HG03280 (cell line): ENCODE measurements around the gene SIRPA.

Experiments
- ATAC-seq: cut with Tn5 transposase; IDR thresholded peaks from one replicate; pipeline ENCODE4 v1.9.1; 2021; ENCODE audit warnings: mild to moderate bottlenecking, moderate library complexity; ENCODE audit not compliant: unreplicated experiment

SIRPA gene

GRCh38 chr20:1930165-1930564 lies 35.0 kb downstream of the SIRPA start:
- no peak for ATAC-seq

GRCh38 chr20:1931830-1932229 lies 36.6 kb downstream of the SIRPA start:
- no peak for ATAC-seq

GRCh38 chr20:1932971-1933370 lies 37.8 kb downstream of the SIRPA start:
- no peak for ATAC-seq

GRCh38 chr20:1933465-1933870 lies 38.3 kb downstream of the SIRPA start:
- ATAC-seq: no peak

GRCh38 chr20:1934156-1934555 lies 38.9 kb downstream of the SIRPA start:
- ATAC-seq: no peak

GRCh38 chr20:1934721-1935573 lies 39.7 kb downstream of the SIRPA start:
- no peak for ATAC-seq

- ATAC-seq: no peak
These were observed 40.6 kb downstream of the SIRPA start for GRCh38 chr20:1935696-1936366.

GRCh38 chr20:1937316-1937976 lies 42.2 kb downstream of the SIRPA start:
- ATAC-seq: no peak

GRCh38 chr20:1938464-1939269 lies 43.5 kb downstream of the SIRPA start:
- ATAC-seq: no peak

- ATAC-seq: no peak
These were observed 44.0 kb downstream of the SIRPA start for GRCh38 chr20:1939270-1939595.

GRCh38 chr20:1940581-1940980 lies 45.4 kb downstream of the SIRPA start:
- no peak for ATAC-seq

GRCh38 chr20:1941226-1941625 lies 46.0 kb downstream of the SIRPA start:
- ATAC-seq: no peak

- ATAC-seq: no peak
These were observed 46.9 kb downstream of the SIRPA start for GRCh38 chr20:1942061-1942460.

GRCh38 chr20:1942486-1943274 lies 47.5 kb downstream of the SIRPA start:
- ATAC-seq: no peak

GRCh38 chr20:1943275-1944002 lies 48.2 kb downstream of the SIRPA start:
- no peak for ATAC-seq

GRCh38 chr20:1944345-1945091 lies 49.3 kb downstream of the SIRPA start:
- no peak for ATAC-seq

GRCh38 chr20:1945134-1945618 lies 50.0 kb downstream of the SIRPA start:
- ATAC-seq: no peak

GRCh38 chr20:1945660-1946059 lies 50.5 kb downstream of the SIRPA start:
- ATAC-seq: no peak

- no peak for ATAC-seq
These were observed 51.2 kb downstream of the SIRPA start for GRCh38 chr20:1946442-1946761.
